GM12875 (cell line): ENCODE results near the gene MTHFD2L.

Experiments used
- H3K4me3 ChIP-seq: one replicate; pipeline ENCODE4 v1.5.1; 2011; ENCODE audit warnings: low read depth, low read length, control low read depth
- TF ChIP-seq, protein P1 (sequence below): IDR thresholded peaks from 2 replicates; pipeline ENCODE4 v1.5.1; 2011; ENCODE audit warnings: low read depth, mild to moderate bottlenecking, control low read depth, inconsistent platforms, low read length, moderate library complexity, borderline replicate concordance; ENCODE audit not compliant: insufficient read depth

MTHFD2L gene

DNA sequence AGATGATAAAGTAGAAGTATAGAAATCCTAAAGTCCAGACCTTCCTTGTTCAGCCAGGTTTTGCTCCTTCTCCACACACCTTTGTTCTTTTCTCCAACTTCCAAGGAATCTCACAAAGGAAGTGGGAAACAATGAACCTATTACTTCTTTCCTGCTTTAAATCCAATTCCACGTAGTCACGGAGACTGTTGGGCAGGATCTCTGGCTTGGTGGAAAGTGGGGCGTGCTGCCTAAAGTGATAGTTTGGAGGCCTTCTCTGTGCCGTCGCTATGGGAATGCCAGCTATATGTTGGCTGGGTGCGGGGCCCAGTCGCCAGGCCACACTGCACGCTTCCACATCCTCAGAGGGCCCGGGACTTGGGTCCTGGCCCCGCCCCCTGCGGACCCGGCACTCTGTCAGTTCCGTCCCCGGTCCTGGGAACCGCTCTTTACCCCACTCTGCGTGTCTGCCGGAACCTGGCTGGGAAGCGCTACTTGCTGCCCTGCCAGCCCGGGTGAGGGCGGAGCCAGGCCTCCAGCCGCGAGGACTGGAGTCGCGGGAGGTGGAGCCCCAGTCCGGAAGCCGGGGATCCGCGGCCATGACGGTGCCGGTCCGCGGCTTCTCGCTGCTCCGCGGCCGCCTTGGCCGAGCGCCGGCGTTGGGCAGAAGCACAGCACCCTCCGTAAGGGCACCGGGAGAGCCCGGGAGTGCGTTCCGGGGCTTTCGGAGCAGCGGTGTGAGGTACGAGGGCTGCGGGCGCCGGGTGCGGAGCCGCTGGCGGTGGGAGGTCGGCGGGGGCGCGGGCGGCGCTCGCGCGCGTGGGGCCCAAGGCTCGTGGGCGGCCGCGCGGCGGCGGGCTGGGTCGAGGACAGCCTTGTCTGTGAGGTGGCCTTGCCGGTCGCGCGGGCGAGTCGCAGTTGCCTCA is at the start of gene MTHFD2L:
MTHFD2L (plus strand) TSS at position 558 of the 905 bp plus-strand sequence; CDS start at position 579, 21 bp downstream.
- TF ChIP-seq, protein P1, sequence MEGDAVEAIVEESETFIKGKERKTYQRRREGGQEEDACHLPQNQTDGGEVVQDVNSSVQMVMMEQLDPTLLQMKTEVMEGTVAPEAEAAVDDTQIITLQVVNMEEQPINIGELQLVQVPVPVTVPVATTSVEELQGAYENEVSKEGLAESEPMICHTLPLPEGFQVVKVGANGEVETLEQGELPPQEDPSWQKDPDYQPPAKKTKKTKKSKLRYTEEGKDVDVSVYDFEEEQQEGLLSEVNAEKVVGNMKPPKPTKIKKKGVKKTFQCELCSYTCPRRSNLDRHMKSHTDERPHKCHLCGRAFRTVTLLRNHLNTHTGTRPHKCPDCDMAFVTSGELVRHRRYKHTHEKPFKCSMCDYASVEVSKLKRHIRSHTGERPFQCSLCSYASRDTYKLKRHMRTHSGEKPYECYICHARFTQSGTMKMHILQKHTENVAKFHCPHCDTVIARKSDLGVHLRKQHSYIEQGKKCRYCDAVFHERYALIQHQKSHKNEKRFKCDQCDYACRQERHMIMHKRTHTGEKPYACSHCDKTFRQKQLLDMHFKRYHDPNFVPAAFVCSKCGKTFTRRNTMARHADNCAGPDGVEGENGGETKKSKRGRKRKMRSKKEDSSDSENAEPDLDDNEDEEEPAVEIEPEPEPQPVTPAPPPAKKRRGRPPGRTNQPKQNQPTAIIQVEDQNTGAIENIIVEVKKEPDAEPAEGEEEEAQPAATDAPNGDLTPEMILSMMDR, result no peak

DNA sequence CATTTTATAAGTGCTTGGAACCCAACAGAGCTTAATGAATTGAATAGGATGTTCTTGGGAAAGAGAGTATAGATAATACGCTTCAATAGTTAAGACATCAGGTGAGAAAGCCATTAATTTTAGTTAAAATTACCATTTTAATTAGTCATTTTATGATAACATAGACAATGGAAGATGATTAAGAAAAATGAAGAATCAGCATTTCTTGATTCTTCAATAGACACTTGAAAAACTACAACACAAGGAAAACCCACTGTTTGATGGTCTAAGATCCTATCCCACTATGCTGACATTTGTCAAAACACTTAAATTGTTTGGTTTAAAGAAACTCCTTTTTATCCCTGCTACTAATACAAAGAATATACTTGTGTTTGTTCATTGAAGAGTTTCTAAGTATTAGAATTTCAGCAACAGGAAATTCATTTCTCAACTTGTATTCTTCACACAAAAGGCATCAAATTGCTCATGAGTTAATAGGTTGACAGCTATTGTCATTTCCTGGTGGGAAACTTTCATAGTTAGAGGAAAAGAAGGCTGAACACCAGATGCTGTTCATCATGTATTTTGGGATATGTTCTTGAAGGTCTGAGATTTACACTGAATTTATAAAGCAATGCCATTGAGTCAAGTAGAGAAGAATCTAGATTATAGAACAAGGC is 49.3 kb upstream of the MTHFD2L start:
- TF ChIP-seq, protein P1, result no peak
- no peak overlapping the region for H3K4me3 ChIP-seq

More for the DNA sequence above, at the start of gene MTHFD2L:
- peak within 1 kb of the TSS; percentile 89 for H3K4me3 ChIP-seq

DNA sequence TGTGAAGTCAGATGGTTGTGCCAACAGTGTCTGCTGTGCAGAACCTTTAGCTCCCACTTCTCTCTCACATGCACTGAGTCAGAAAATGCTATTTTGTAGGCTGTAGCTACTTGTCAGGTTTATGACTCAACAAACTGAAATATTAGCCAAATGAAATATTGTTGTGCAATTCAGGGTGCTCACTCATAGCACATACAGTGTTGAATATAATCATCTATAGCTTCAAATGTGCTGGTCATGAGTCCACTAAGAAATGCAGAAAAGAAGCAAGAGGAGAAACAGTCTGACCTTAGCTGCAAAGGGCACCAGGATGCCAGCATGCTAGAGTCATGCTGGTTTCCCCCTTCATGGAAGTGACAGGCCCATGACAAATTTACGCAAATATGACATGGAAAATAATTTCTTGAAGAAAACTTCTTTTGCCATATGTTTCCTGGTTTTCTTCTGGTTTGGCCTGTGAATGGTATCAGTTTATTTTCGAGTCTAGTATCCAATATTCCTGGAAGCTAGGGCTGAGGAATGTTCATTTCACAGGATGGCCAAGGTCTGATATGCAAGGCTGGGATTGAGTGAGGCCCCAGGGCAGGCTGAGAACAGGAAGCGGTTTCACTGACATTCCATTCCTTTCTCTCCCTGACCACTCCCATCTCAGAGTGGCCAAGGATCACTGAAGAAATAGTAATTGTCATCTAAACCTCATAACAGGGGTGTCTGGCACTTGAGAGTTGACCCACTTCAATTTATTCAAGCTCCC is 48.6 kb upstream of the MTHFD2L start:
- H3K4me3 ChIP-seq, result no peak overlapping the region
- TF ChIP-seq, protein P1, result no peak

DNA sequence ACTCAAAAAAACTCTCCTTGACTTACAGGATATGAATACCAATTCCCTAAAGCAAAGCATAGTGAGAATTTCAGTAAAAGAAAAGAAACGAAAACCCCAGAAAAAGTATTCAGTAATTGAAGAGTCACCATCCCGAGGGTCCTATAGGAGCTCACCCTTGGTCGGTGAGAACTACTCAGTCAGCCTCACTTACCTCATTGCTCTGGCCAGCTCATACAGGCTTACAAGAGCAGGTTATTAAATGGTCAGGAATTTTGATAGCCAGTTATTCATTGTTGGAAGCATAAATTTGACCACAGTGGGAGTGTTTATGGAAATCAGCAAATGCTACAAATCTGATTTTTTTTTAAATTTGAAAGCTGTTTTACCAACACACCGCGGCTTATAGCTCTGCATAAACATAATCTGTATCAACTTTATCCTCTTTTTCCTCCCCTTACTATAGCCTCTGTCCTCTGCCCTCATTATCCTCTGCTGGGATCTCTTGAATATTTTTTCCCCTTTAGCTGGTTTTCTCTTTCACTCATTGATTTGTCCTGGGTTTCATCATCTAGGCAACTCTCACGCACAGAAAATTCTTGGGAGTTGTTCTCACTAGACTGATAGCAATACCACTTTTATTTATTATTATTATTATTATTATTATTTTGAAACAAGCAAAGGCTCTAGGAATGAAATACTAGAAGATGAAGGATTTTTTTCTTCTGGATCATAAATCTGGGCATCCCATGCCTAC is 47.9 kb upstream of the MTHFD2L start:
- no peak overlapping the region for H3K4me3 ChIP-seq
- TF ChIP-seq, protein P1, result no peak

DNA sequence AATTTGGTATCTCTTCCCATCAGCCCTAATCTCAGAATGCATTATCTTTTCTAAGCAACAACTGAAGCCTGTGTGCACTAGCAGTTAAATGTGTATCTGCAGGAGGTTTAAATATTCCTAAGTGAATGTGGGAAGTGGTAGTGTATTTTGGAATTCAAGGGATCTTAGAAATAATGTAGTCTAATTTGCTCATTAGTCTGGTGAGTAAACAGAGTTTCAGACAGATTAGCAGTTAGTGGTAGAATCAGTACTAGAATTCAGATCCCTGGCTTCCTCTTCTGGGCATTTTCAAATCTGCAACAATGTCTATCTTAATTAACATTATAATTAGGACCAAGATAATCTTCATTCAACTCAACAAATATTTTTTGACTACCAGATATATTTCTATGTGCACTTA is 47.2 kb upstream of the MTHFD2L start:
- no peak overlapping the region for H3K4me3 ChIP-seq
- TF ChIP-seq, protein P1, result no peak

DNA sequence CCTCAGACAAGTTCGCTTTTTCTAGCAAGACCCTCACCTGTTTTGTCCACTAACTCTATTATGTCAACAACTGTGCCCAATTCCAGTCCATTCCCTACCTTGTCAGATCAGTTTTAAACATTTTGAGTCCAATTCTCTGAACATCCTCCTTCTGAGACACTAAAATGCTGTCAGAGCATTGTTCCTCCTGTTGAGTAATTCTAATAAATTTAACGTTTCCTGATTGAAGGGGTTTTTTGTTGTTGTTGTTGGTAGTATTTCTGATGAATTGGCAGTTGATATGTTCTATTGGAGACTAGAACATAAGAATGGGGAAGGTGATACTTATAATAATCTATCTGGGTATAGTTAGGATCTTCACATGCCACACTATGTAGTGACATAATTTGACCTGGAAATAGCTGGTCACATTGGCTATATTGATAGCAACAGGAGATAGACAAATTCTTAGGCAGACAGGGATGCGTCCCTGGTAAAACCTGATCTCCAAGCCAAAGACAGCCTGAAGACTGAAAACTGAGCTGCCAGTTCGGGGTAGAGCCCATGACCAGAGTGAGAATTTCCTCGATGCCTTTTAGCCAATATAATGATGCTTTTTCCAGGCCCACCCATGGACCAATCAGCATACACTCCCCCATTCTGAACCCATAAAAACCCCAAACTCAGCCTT is 46.5 kb upstream of the MTHFD2L start:
- H3K4me3 ChIP-seq, result no peak overlapping the region
- TF ChIP-seq, protein P1, result no peak
